Activated naive CD4-positive, alpha-beta T cell treated with anti-CD3 and anti-CD28 coated beads, Interleukin-2, amount 10 ng/mL, durations not matched to agents 7 days and 5 days (primary cell): Measurements from ENCODE around the gene HMGN4.
"Not testable (repeated sequence)": the region's sequence is repeated elsewhere in the genome, so short reads cannot be mapped to it uniquely, and the experiment has no call there.

Experiments
- CTCF ChIA-PET: fragments of 350-600 bp; sonication (Branson Sonifier 250); formaldehyde crosslinking; loops from one replicate; lab custom pipeline; 2021; ENCODE audit warnings: antibody characterized with exemption; lab: Charles Lee
- DNase-seq: peaks from one replicate; pipeline ENCODE4 v3.0.0-alpha.2; 2020
- H3K27ac Mint-ChIP-seq: one replicate; pipeline ENCODE4 v1.8.0; 2021; ENCODE audit warnings: mild to moderate bottlenecking, moderate library complexity, mixed read lengths
- H3K27me3 Mint-ChIP-seq: one replicate; pipeline ENCODE4 v1.8.0; 2021; ENCODE audit warnings: mild to moderate bottlenecking, mixed read lengths
- H3K36me3 Mint-ChIP-seq: one replicate; pipeline ENCODE4 v1.8.0; 2021; ENCODE audit warnings: mixed read lengths
- H3K4me1 Mint-ChIP-seq: one replicate; pipeline ENCODE4 v1.8.0; 2021; ENCODE audit warnings: mixed read lengths
- H3K4me3 Mint-ChIP-seq: one replicate; pipeline ENCODE4 v1.8.0; 2021; ENCODE audit warnings: mild to moderate bottlenecking, moderate library complexity, mixed read lengths
- H3K9me3 Mint-ChIP-seq: one replicate; pipeline ENCODE4 v1.8.0; 2021; ENCODE audit warnings: mixed read lengths

Gene HMGN4

DNA sequence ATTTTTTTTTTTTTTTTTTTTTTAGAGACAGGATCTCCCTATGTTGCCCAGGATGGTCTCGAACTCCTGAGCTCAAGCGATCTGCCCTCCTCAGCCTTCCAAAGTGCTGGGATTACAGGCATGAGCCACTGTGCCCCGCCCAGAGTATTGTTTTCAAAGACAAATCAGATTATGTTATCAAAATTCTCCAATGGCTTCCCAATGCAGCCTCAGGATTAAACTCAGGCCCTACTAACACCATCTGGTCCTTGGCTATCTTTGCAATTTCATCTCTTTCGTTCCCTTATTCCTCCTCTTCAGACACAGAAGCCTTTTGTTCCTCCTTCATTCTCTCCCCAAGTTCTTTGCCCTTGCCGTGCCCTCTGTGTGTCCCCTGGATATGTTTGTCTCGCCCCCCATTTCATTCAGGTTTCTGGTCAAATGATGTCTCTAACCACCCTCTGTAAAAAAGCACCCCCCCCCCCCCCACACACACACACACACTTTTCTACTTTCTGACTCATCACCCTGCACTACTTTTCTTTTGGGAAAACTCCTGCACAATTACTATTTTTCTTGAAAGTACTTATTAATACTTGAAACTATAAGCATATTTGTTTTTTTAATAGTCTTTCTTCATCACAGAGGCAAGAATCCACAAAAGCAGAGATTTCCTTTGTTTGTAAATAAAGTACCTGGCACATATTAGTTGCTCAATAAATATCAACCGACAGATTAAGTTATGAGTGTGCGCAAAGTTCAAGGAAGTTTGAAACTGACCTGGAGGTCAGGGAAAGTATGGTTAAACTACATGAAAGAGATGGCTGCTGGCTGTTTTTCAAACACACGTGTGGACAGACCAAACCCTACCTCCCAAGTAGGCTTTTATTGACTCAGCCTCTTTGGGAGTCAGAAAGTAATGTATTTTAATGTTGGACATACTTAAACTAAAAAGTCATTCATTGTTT, 21.4 kb upstream of the HMGN4 start:
- CTCF ChIA-PET: no interaction called here
- H3K27me3 Mint-ChIP-seq: peaks cover 16% of the 10 kb centered on the region
- no peak for DNase-seq
- H3K9me3 Mint-ChIP-seq: no peaks in the 10 kb centered on the region
- H3K27ac Mint-ChIP-seq: no peak overlapping the region
- H3K4me1 Mint-ChIP-seq: peaks cover 20% of the 10 kb centered on the region
- H3K4me3 Mint-ChIP-seq: no peak overlapping the region
- H3K36me3 Mint-ChIP-seq: peaks cover 1% of the 10 kb centered on the region

GRCh38 chr6:26519359-26519758, 18.8 kb upstream of the HMGN4 start:
- no peak overlapping the region for H3K27ac Mint-ChIP-seq
- CTCF ChIA-PET: no interaction called here
- peaks cover 1% of the 10 kb centered on the region for H3K36me3 Mint-ChIP-seq
- H3K4me3 Mint-ChIP-seq: no peak overlapping the region
- no peak for DNase-seq
- H3K9me3 Mint-ChIP-seq: no peaks in the 10 kb centered on the region
- H3K27me3 Mint-ChIP-seq: peaks cover 16% of the 10 kb centered on the region
- H3K4me1 Mint-ChIP-seq: peaks cover 31% of the 10 kb centered on the region

DNA sequence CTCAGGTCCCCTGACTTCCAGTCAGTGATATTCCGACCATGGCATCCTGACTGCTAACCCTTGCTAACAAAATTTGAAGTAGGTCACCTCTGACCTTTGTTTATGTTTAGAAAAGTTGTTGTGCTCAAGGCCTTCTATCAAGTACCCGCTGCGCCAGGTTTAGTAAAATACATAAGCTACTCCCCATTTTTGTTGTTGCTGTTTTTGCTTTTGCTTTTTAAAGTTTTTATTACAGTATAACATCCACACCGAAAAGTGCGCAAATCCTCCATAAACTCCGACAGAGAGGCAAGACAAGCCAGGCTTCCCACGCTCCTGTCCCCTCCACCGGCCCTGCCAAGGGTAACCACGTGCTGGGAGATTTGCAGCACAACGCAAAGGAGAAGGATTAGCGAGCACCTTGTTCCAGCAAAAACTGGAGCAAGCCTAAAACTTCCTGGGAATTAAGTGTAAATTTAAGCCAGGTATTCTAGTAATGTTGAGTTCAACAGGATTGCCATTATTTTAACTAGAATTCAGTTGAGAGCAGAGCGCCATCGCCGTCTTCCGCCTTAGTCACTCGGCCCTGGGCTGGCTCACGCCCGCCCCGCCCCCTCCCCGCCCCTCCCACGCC, 17.8 kb upstream of the HMGN4 start:
- CTCF ChIA-PET: no interaction called here
- Mint-ChIP-seq H3K4me3 (peak overlapping the region; percentile 63), H3K27me3 (peaks cover 16% of the 10 kb centered on the region), H3K9me3 (no peaks in the 10 kb centered on the region), H3K4me1 (peaks cover 31% of the 10 kb centered on the region), H3K36me3 (peaks cover 1% of the 10 kb centered on the region), H3K27ac (peak overlapping the region; percentile 93)
- no peak for DNase-seq

DNA sequence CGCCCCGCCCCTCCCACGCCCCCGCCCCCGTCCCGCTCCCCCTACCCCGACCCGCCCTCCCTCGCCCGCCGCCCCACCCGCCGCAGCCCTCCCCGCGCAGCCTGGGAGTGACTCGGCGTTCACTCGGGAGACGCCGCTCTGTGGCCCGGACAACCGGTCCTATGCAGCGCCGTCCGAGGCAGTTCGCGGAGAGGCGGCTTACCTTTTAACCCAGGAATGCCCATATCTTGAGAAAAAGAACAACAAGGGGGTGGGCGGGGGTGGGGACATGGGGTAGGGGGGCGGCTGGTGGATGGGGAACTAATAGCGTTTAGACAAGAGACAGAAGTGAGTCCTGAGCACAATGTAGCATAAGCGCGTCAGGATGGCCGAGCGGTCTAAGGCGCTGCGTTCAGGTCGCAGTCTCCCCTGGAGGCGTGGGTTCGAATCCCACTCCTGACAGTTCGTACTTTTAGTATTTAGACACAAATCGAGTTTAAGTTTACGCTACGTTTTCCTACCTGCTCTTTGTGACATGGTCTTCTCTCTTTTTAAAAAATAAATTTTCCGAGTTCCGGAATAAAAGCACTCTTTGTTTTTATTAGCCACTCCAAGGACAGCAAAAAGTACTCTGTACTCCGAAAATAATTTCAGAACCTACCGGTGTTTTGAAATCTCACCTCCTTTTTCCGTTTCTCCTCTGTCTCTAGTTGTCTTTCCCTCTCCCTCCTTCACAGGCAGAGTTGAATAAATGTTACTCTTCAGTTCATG, 17.1 kb upstream of the HMGN4 start:
- H3K27me3 Mint-ChIP-seq: peaks cover 14% of the 10 kb centered on the region
- peaks cover 31% of the 10 kb centered on the region for H3K4me1 Mint-ChIP-seq
- no peaks in the 10 kb centered on the region for H3K9me3 Mint-ChIP-seq
- peaks cover 1% of the 10 kb centered on the region for H3K36me3 Mint-ChIP-seq
- CTCF ChIA-PET: no interaction called here
- peak; percentile 88 for DNase-seq
- H3K27ac Mint-ChIP-seq: peak overlapping the region; percentile 96
- H3K4me3 Mint-ChIP-seq: peak overlapping the region; percentile 78

DNA sequence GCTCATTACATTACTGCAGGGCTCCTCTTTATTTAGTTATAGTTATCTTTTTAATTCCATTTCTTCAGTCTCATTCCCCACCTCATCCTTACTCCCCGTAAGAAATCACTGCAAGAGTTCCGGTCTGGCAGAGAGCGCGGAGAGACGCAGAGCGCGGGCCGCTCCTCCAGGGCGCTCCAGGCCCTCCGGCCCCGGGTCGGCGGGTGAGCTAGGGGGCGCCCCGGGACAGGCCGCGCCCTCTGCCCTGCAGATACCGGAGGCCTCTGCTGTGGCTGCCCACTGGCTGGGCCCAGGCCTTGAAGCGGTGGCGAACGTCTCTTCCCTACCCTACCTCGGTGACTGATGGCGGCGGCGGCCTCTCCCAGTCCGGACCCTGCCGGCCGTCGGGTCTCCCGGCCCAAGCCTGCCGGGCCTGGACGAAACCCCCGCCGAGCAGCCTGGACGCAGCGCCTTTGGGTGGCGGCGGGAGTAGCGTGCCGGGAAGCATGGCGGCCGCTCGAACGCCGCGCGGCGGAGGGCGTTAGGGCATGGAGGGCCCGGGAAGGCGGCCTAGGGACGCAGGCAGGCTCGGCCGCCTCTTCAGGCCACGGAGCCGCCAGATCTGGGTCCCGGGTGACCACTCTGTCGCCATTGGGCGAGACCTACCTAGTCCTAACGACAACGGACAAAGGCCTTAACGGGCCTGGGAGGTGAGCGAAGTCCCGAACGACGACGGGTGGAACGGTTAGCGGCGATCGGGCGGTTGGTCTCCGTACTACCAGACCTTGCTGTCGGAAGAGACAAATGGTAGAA, 16.4 kb upstream of the HMGN4 start:
- Mint-ChIP-seq H3K27ac (peak overlapping the region; percentile 96), H3K4me3 (peak overlapping the region; percentile 78), H3K27me3 (peaks cover 10% of the 10 kb centered on the region), H3K4me1 (peaks cover 31% of the 10 kb centered on the region), H3K36me3 (peaks cover 1% of the 10 kb centered on the region), H3K9me3 (no peaks in the 10 kb centered on the region)
- DNase-seq: peak; percentile 69
- CTCF ChIA-PET: interaction anchor here (0.9 kb wide), 1 partner anchor 180 kb away, joined by 4 read pairs; no protein-coding TSS in a partner anchor

DNA sequence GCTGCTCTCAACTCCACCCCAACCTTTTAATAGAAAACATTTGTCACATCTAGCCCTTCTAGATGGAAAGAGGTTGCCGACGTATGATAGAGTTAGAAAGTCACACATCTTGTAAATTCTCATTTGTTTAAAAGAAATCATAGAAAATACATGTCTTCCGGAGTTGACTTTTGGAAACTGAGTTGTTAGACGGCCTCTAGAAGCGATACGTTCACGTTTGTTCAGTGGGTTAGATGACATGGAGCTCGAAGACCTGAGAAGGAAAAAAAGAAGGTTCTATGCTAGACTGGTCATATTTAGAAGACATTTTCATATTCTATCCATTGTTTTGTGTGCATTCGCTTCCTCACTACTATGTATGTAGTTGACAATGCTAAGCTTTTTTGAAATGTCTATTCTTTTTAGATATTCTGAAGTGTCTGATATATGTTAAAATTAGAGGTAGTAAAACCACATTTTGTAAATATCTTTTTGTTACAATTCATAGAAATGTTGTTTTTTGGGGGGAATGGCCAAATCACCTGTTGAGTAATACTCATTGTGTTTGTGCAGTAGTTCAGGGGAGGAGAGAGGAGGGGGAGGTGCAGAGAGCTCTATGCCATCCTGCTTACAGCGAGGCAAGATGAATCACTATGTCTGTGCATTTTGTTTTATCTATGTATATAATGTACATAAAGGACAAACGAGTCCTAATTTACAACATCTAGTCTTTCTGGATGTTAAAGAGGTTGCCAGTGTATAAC, 15.5 kb upstream of the HMGN4 start:
- not testable (repeated sequence) for H3K9me3 Mint-ChIP-seq, H3K36me3 Mint-ChIP-seq, DNase-seq, H3K27me3 Mint-ChIP-seq
- CTCF ChIA-PET: interaction anchor here (0.9 kb wide), 1 partner anchor 180 kb away, joined by 4 read pairs; no protein-coding TSS in a partner anchor
- H3K27ac Mint-ChIP-seq: peak overlapping the region; percentile 56
- H3K4me3 Mint-ChIP-seq: peak overlapping the region; percentile 78
- H3K4me1 Mint-ChIP-seq: peaks cover 28% of the 10 kb centered on the region

GRCh38 chr6:26524314-26524713, 13.9 kb upstream of the HMGN4 start:
- H3K36me3 Mint-ChIP-seq, H3K4me3 Mint-ChIP-seq, DNase-seq, H3K9me3 Mint-ChIP-seq, CTCF ChIA-PET, H3K27me3 Mint-ChIP-seq, H3K27ac Mint-ChIP-seq: not testable (repeated sequence)
- H3K4me1 Mint-ChIP-seq: peaks cover 28% of the 10 kb centered on the region

GRCh38 chr6:26524722-26525370, 13.3 kb upstream of the HMGN4 start:
- peaks cover 25% of the 10 kb centered on the region for H3K4me1 Mint-ChIP-seq
- H3K27ac Mint-ChIP-seq: no peak overlapping the region
- H3K9me3 Mint-ChIP-seq: no peaks in the 10 kb centered on the region
- CTCF ChIA-PET: no interaction called here
- no peak overlapping the region for H3K4me3 Mint-ChIP-seq
- DNase-seq: no peak
- peaks cover 10% of the 10 kb centered on the region for H3K27me3 Mint-ChIP-seq
- peaks cover 1% of the 10 kb centered on the region for H3K36me3 Mint-ChIP-seq

- Mint-ChIP-seq H3K27ac (no peak overlapping the region), H3K36me3 (peaks cover 1% of the 10 kb centered on the region), H3K4me3 (no peak overlapping the region), H3K4me1 (peaks cover 17% of the 10 kb centered on the region), H3K9me3 (no peaks in the 10 kb centered on the region), H3K27me3 (peaks cover 9% of the 10 kb centered on the region)
- DNase-seq: no peak
- CTCF ChIA-PET: no interaction called here
Measured at GRCh38 chr6:26525838-26526237, 12.3 kb upstream of the HMGN4 start.

DNA sequence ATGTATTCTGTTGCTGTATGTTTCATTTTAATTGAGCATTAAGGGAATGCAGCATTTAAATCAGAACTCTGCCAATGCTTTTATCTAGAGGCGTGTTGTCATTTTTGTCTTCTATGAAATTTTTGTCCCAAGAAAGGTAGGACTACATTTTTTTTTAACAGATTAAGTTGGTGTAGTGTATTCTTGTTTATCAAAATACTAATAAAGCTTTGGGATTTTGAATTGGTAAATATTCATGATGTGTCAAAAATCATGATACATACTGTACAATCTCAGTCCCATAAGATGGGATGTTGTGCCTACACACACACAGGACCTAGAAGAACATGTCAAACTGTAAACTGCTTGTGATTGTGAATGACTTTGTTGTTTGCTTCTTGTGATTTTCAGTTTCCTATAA, 11.2 kb upstream of the HMGN4 start:
- CTCF ChIA-PET: interaction anchor here (0.7 kb wide), 1 partner anchor 185 kb away, joined by 4 read pairs; no protein-coding TSS in a partner anchor
- H3K36me3 Mint-ChIP-seq: no peaks in the 10 kb centered on the region

GRCh38 chr6:26530203-26530602, 8.0 kb upstream of the HMGN4 start:
- H3K36me3 Mint-ChIP-seq: no peaks in the 10 kb centered on the region
- no peak for DNase-seq
- peaks cover 34% of the 10 kb centered on the region for H3K4me1 Mint-ChIP-seq
- no peak overlapping the region for H3K4me3 Mint-ChIP-seq
- H3K27ac Mint-ChIP-seq: no peak overlapping the region
- H3K9me3 Mint-ChIP-seq: no peaks in the 10 kb centered on the region
- peaks cover 4% of the 10 kb centered on the region for H3K27me3 Mint-ChIP-seq
- CTCF ChIA-PET: interaction anchor here (0.9 kb wide), 1 partner anchor 12 kb away, joined by 3 read pairs; no protein-coding TSS in a partner anchor

More for the DNA sequence above, 11.2 kb upstream of the HMGN4 start:
- H3K4me3 Mint-ChIP-seq: no peak overlapping the region
- no peaks in the 10 kb centered on the region for H3K27me3 Mint-ChIP-seq
- no peaks in the 10 kb centered on the region for H3K9me3 Mint-ChIP-seq
- H3K27ac Mint-ChIP-seq: no peak overlapping the region
- DNase-seq: no peak
- H3K4me1 Mint-ChIP-seq: peaks cover 18% of the 10 kb centered on the region

DNA sequence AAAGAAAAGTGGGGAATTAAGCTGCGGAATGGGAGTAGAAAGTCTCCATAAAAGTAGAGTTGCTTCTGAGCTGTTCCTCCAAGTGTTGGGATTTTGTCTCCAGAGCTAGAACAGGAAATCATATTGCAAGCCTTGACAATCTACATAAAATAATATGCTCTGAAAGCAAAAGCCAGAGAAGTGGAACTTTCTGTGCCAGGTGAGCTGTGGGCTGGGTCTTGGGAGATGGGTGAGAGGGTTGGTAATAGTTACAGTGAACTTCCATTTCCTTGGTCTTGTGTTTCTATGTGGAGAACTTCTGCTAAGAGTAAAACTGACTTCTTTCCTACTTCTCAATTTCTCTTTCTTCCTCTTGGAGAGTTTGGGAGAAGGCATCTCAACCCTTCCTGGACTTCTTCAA, 6.3 kb upstream of the HMGN4 start:
- Mint-ChIP-seq H3K27ac (peak overlapping the region; percentile 94), H3K27me3 (peaks cover 4% of the 10 kb centered on the region), H3K9me3 (no peaks in the 10 kb centered on the region), H3K36me3 (no peaks in the 10 kb centered on the region), H3K4me1 (peaks cover 42% of the 10 kb centered on the region), H3K4me3 (no peak overlapping the region)
- no peak for DNase-seq
- CTCF ChIA-PET: no interaction called here
